Mucosa of rectum (tissue), 2 donors: Measurements from ENCODE around the gene DENND5A.

Experiments used
- H3K27ac ChIP-seq, 2 donors: one replicate each; pipeline ENCODE4 v1.7.0; 2013; ENCODE audit warnings: inconsistent platforms in 2 of 2, low read depth in 2 of 2, low read length in 2 of 2
- H3K27me3 ChIP-seq, 2 donors: one replicate each; pipeline ENCODE4 v1.7.0; 2013; ENCODE audit warnings: low read length in 2 of 2; ENCODE audit not compliant: control insufficient read depth in 2 of 2, insufficient read depth in 2 of 2
- H3K36me3 ChIP-seq, 2 donors: one replicate each; pipeline ENCODE4 v1.7.0; 2013; ENCODE audit warnings: low read length in 2 of 2; ENCODE audit not compliant: control insufficient read depth in 2 of 2, insufficient read depth in 2 of 2
- H3K4me1 ChIP-seq, 2 donors: one replicate each; pipeline ENCODE4 v1.7.0; 2013; ENCODE audit warnings: low read length in 2 of 2, mild to moderate bottlenecking in 1 of 2; ENCODE audit not compliant: control insufficient read depth in 2 of 2, insufficient read depth in 2 of 2
- H3K4me3 ChIP-seq, 2 donors: one replicate each; pipeline ENCODE4 v1.7.0; 2013; ENCODE audit warnings: low read length in 2 of 2
- H3K9ac ChIP-seq, 2 donors: one replicate each; pipeline ENCODE4 v1.7.0; 2013; ENCODE audit warnings: low read length in 2 of 2, low read depth in 1 of 2, mild to moderate bottlenecking in 1 of 2
- H3K9me3 ChIP-seq, 2 donors: one replicate each; pipeline ENCODE4 v1.7.0; 2013; ENCODE audit warnings: low read length in 2 of 2; ENCODE audit not compliant: control insufficient read depth in 2 of 2
- donor health status: healthy.
- donor health status: Normal muscosa, but diverticular disease.

DENND5A gene

GRCh38 chr11:9265211-9266131, at the start of gene DENND5A:
TSS of gene DENND5A (minus strand) at chr11:9265350. CDS start at chr11:9265069, 281 bp downstream.
- peak within 1 kb of the TSS; percentile 77 to 86 for H3K27ac ChIP-seq
- H3K4me1 ChIP-seq, result peaks cover 4 to 12% of the 10 kb centered on the region in 2 donors
- H3K9me3 ChIP-seq, result no peaks in the 10 kb centered on the region
- H3K9ac ChIP-seq, result peak within 1 kb of the TSS; percentile 78 to 79
- no peaks in the 10 kb centered on the region for H3K36me3 ChIP-seq
- H3K4me3 ChIP-seq, result peak within 1 kb of the TSS; percentile 76 to 82
- H3K27me3 ChIP-seq, result peaks cover 0 to 2% of the 10 kb centered on the region in 2 donors

DNA sequence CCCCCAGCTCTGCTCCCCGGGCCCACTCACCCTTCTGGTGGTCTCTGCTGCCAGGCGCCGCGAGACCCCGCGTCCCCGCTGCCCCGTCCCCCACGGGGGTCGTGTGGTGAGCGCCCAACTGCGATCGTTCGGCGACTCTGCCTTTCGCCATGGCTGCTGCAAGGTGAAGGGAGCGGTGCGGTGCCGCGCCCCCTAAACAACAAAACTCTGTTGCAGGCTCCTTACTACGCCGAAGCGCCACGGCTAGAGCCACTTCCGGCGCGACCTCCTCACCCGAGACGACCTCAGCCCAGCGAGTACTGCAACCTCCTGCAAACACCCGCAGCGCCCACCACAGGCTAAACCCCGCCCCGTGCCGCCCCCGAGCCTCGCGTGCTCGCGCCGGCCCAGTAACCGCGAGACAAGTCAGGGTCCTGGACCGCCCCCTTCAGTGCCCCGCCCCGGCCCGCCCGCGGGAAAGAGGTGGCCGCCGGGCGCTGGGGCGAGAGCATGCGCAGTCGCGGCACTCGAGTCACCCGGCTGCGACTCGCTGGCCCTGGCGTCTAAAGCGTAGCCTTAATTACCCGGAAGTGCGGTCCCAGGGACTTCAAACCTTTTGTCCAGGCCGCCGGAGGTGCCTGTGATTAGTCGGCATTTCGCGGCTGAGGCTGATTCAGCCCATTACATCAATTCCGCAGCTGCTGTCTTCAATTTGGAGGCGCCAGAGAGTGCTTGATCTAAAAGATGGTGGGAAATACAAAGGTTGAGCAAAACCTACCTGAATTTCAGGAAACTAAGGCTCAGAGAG, 49.3 kb upstream of the DENND5A start, which contains the start of gene TMEM41B:
Gene TMEM41B, minus strand, starts transcription at position 303 of the 787 bp plus-strand sequence. Its CDS starts 152 bp downstream, at position 151.
- peak within 1 kb of the TSS; percentile 87 to 90 for H3K9ac ChIP-seq
- no peaks in the 10 kb centered on the region for H3K27me3 ChIP-seq
- no peaks in the 10 kb centered on the region for H3K36me3 ChIP-seq
- peak within 1 kb of the TSS; percentile 88 to 89 for H3K27ac ChIP-seq
- no peaks in the 10 kb centered on the region for H3K9me3 ChIP-seq
- peak within 1 kb of the TSS; percentile 76 to 95 for H3K4me3 ChIP-seq
- peaks cover 12 to 23% of the 10 kb centered on the region in 2 donors for H3K4me1 ChIP-seq

GRCh38 chr11:9313648-9314290, 48.6 kb upstream of the DENND5A start:
- Histone ChIP-seq H3K27ac (peak overlapping the region; percentile 88 to 89), H3K4me3 (peak overlapping the region; percentile 76 to 92), H3K9ac (peak overlapping the region; percentile 87 to 90), H3K9me3 (no peaks in the 10 kb centered on the region), H3K4me1 (peaks cover 12 to 21% of the 10 kb centered on the region in 2 donors), H3K27me3 (no peaks in the 10 kb centered on the region), H3K36me3 (no peaks in the 10 kb centered on the region)

DNA sequence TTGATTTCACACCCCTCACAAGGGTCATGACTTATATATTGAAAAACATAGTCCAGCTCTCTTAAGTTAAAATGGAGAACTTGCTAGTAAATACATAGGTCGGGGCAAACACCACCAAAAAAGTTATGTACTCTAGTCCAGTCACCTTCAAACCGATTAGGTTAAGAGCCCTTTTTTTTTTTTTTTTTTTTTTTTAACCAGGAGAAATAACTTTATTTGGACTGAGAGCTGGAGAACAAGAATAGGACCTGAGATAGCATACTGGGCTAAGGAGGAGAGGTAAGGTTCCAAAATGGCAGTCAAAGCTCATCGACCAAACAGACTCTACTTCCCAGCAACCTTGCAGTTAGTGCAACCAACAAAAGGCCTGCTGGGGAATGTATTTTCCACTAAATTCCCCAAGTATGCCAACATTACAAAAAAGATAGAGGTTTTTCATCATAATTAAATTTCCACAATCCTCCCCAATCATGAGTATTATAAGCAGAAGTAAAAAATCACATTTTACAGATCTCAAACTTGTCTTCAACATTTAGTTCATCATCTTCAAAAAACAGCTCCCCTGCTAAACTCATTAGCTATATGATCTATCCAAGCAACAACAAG, 45.4 kb upstream of the DENND5A start:
- Histone ChIP-seq H3K9ac (no peak overlapping the region), H3K27ac (no peak overlapping the region), H3K4me1 (peaks cover 12 to 13% of the 10 kb centered on the region in 2 donors), H3K27me3 (no peaks in the 10 kb centered on the region), H3K4me3 (no peak overlapping the region), H3K9me3 (no peaks in the 10 kb centered on the region), H3K36me3 (no peaks in the 10 kb centered on the region)

- Histone ChIP-seq H3K4me3 (no peak overlapping the region), H3K9ac (no peak overlapping the region)
These were observed 39.0 kb upstream of the DENND5A start for GRCh38 chr11:9304178-9304577.

GRCh38 chr11:9302448-9302847, 37.3 kb upstream of the DENND5A start:
- H3K4me1 ChIP-seq, result no peaks in the 10 kb centered on the region
- H3K27me3 ChIP-seq, result no peaks in the 10 kb centered on the region
- H3K27ac ChIP-seq, result no peak overlapping the region
- no peaks in the 10 kb centered on the region for H3K9me3 ChIP-seq
- H3K36me3 ChIP-seq, result peaks cover 0 to 8% of the 10 kb centered on the region in 2 donors
- no peak overlapping the region for H3K4me3 ChIP-seq
- no peak overlapping the region for H3K9ac ChIP-seq

More at GRCh38 chr11:9304178-9304577, 39.0 kb upstream of the DENND5A start:
- Histone ChIP-seq H3K27me3 (no peaks in the 10 kb centered on the region), H3K4me1 (no peaks in the 10 kb centered on the region), H3K27ac (no peak overlapping the region), H3K9me3 (no peaks in the 10 kb centered on the region), H3K36me3 (no peaks in the 10 kb centered on the region)

DNA sequence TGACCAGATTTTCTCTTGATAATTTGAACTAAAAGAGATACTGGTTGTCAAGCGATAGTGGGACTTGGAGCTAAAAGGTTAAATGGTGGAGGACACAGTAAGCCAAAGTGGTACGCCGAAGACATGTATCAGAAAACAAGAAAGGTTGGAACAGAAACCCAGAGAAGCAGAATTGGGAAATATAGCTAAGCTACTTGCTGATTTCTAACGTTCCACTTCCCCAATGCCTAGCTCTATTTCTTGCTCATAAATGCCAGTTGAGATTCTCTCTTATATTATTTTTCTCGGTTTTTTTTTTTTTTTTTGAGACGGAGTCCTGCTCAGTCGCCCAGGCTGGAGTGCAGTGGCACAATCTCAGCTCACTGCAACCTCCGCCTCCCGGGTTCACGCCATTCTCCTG, 36.6 kb upstream of the DENND5A start:
- Histone ChIP-seq H3K4me3 (no peak overlapping the region), H3K36me3 (peaks cover 0 to 9% of the 10 kb centered on the region in 2 donors), H3K27me3 (no peaks in the 10 kb centered on the region), H3K9ac (no peak overlapping the region), H3K27ac (no peak overlapping the region), H3K4me1 (no peaks in the 10 kb centered on the region), H3K9me3 (no peaks in the 10 kb centered on the region)

GRCh38 chr11:9293646-9294045, 28.5 kb upstream of the DENND5A start:
- H3K9ac ChIP-seq, result no peak overlapping the region
- H3K4me1 ChIP-seq, result no peaks in the 10 kb centered on the region
- H3K27me3 ChIP-seq, result no peaks in the 10 kb centered on the region
- no peak overlapping the region for H3K27ac ChIP-seq
- peaks cover 0 to 14% of the 10 kb centered on the region in 2 donors for H3K36me3 ChIP-seq
- no peaks in the 10 kb centered on the region for H3K9me3 ChIP-seq
- no peak overlapping the region for H3K4me3 ChIP-seq

DNA sequence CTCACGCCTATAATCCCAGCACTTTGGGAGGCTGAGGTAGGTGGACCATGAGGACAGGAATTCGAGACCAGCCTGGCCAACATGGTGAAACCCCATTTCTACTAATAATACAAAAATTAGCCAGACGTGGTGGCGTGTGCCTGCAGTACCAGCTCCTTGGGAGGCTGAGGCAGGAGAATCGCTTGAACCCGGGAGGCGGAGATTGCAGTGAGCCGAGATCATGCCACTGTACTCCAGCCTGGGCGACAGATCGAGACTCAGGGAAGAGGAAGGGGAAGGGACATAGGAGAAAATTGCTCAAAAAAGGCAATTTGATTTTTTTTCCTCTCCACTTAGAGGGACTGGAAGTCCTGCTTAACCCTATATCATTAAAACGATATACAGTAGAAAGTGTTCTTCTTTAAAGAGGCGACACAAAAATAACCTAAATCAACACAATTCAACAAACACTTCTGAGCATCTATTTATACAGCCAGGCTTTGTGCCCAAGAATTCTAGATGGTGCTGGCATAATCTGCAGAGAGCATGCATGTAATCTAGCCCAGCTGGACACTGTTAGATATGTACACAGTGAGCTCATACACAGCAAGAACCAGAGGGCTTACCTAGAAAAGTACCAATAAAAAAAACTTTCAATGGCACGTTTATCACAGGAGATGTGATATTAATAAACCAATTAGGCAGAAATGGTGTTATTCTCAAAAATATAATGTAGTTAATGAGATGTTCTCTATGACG, 20.9 kb upstream of the DENND5A start:
- Histone ChIP-seq H3K9me3 (no peaks in the 10 kb centered on the region), H3K9ac (no peak overlapping the region), H3K27ac (no peak overlapping the region), H3K4me3 (no peak overlapping the region), H3K36me3 (peaks cover 4 to 5% of the 10 kb centered on the region in 2 donors), H3K27me3 (no peaks in the 10 kb centered on the region), H3K4me1 (no peaks in the 10 kb centered on the region)
